HepG2 (cell line): Measurements from ENCODE around the gene MRPL34. TPM values are rescaled to one million over a fixed set of nuclear protein-coding genes. Genes with fewer than 3 reads are reported as not detected.

Experiments used
- ADNP ChIP-seq: sonication (generic); formaldehyde crosslinking; IDR thresholded peaks from 2 replicates; pipeline ENCODE4 v1.4.0; 2020; ENCODE audit warnings: missing genetic modification reagents
- AKAP8 ChIP-seq: sonication (generic); formaldehyde crosslinking; IDR thresholded peaks from 2 replicates; pipeline ENCODE4 v1.5.1; 2020; ENCODE audit warnings: mild to moderate bottlenecking, missing genetic modification reagents
- ATF1 ChIP-seq: IDR thresholded peaks from 2 replicates; pipeline ENCODE4 v1.6.1; 2016; ENCODE audit warnings: mild to moderate bottlenecking, control low read depth
- CENPT ChIP-seq: sonication (generic); formaldehyde crosslinking; IDR thresholded peaks from 2 replicates; pipeline ENCODE4 v1.8.0; 2022; ENCODE audit warnings: low read depth, mild to moderate bottlenecking, moderate library complexity, missing genetic modification reagents
- EED ChIP-seq: sonication (generic); formaldehyde crosslinking; IDR thresholded peaks from 2 replicates; pipeline ENCODE4 v1.5.0; 2020; ENCODE audit warnings: mild to moderate bottlenecking, missing genetic modification reagents
- HDAC1 ChIP-seq: sonication (generic); formaldehyde crosslinking; IDR thresholded peaks from 2 replicates; pipeline ENCODE4 v1.5.1; 2020; ENCODE audit warnings: mild to moderate bottlenecking, missing genetic modification reagents
- HOXA9 ChIP-seq: sonication (generic); formaldehyde crosslinking; IDR thresholded peaks from 2 replicates; pipeline ENCODE4 v1.8.1; 2022; ENCODE audit warnings: missing genetic modification reagents, mild to moderate bottlenecking, moderate library complexity, borderline replicate concordance
- IKZF4 ChIP-seq: sonication (generic); formaldehyde crosslinking; IDR thresholded peaks from 2 replicates; pipeline ENCODE4 v1.5.1; 2020; ENCODE audit warnings: borderline replicate concordance, mild to moderate bottlenecking, low read depth, missing genetic modification reagents; ENCODE audit errors: not compliant biosample characterization
- MAFG ChIP-seq: sonication (generic); formaldehyde crosslinking; IDR thresholded peaks from 2 replicates; pipeline ENCODE4 v1.5.1; 2020; ENCODE audit warnings: mild to moderate bottlenecking, missing genetic modification reagents
- MTA1 ChIP-seq: sonication (generic); formaldehyde crosslinking; IDR thresholded peaks from 2 replicates; pipeline ENCODE4 v1.4.0; 2020; ENCODE audit warnings: missing genetic modification reagents, mild to moderate bottlenecking, borderline replicate concordance
- MXD1 ChIP-seq: sonication (generic); formaldehyde crosslinking; IDR thresholded peaks from 2 replicates; pipeline ENCODE4 v1.4.0; 2020; ENCODE audit warnings: mild to moderate bottlenecking, missing genetic modification reagents
- PATZ1 ChIP-seq: sonication (generic); formaldehyde crosslinking; IDR thresholded peaks from 2 replicates; pipeline ENCODE4 v1.4.0; 2020; ENCODE audit warnings: missing genetic modification reagents
- PLSCR1 ChIP-seq: sonication (generic); formaldehyde crosslinking; IDR thresholded peaks from 2 replicates; pipeline ENCODE4 v1.5.0; 2020; ENCODE audit warnings: missing genetic modification reagents, mild to moderate bottlenecking, borderline replicate concordance
- RERE ChIP-seq: IDR thresholded peaks from 2 replicates; pipeline ENCODE4 v1.6.1; 2016; ENCODE audit warnings: low read depth, missing genetic modification reagents, missing compliant biosample characterization
- SIN3A ChIP-seq: IDR thresholded peaks from 2 replicates; pipeline ENCODE4 v1.6.1; 2011; ENCODE audit warnings: low read depth, mild to moderate bottlenecking, control low read depth, low read length, borderline replicate concordance
- ZNF136 ChIP-seq: sonication (generic); formaldehyde crosslinking; IDR thresholded peaks from 2 replicates; pipeline ENCODE4 v1.8.1; 2022; ENCODE audit warnings: low read depth, mild to moderate bottlenecking, moderate library complexity, missing genetic modification reagents
- ZNF17 ChIP-seq: sonication (generic); formaldehyde crosslinking; IDR thresholded peaks from 2 replicates; pipeline ENCODE4 v1.5.0; 2020; ENCODE audit warnings: mild to moderate bottlenecking, missing genetic modification reagents
- ZNF224 ChIP-seq: sonication (generic); formaldehyde crosslinking; IDR thresholded peaks from 2 replicates; pipeline ENCODE4 v1.5.0; 2020; ENCODE audit warnings: mild to moderate bottlenecking, missing genetic modification reagents
- ZNF225 ChIP-seq: sonication (generic); formaldehyde crosslinking; IDR thresholded peaks from 2 replicates; pipeline ENCODE4 v1.4.0; 2020; ENCODE audit warnings: mild to moderate bottlenecking, missing genetic modification reagents
- ZNF660 ChIP-seq: sonication (generic); formaldehyde crosslinking; IDR thresholded peaks from 2 replicates; pipeline ENCODE4 v1.5.1; 2020; ENCODE audit warnings: mild to moderate bottlenecking, low read depth, missing genetic modification reagents, borderline replicate concordance
- ZNF761 ChIP-seq: sonication (generic); formaldehyde crosslinking; conservative IDR thresholded peaks from 2 replicates; pipeline ENCODE4 v1.4.0; 2020; ENCODE audit warnings: mild to moderate bottlenecking, missing genetic modification reagents
- polyA plus RNA-seq, 8 experiments: library from polyadenylated mRNA; depleted of rRNA in 3 of 8; stranded (reverse) in 7 of 8; unstranded in 1 of 8; fragments of >200 nt; fragmentation: Illumina TruSeq in 4 of 8; extraction: Trizol in 4 of 8; gene quantifications; 2 replicates each; pipeline versions ENCODE4 v1.2.1 to v1.2.3, GENCODE V29; 2011 to 2016; ENCODE audit warnings: low read depth in 4 of 8, missing spikeins in 1 of 8, mixed read lengths in 1 of 8; ENCODE audit not compliant: insufficient read depth in 1 of 8
- total RNA-seq, 5 experiments: library from RNA; depleted of rRNA; stranded (reverse); fragments of >200 nt; fragmentation: Illumina TruSeq; extraction: Trizol; gene quantifications; 2 replicates each; pipeline ENCODE4 v1.2.3, GENCODE V29; 2016; ENCODE audit warnings: low read depth in 1 of 5

Gene MRPL34
- total and polyA plus RNA-seq, 2 of the 13 experiments (the other 11 are each of a cell fraction or from before 2014, with no cell fraction given) = 74.0 to 77.3 TPM

GRCh38 chr19:17336872-17337674 is 31.4 kb downstream of the MRPL34 start, which contains the start of gene GTPBP3 (continued):
- TF ChIP-seq ADNP (CRISPR knock-in tag) (no peak), CENPT (0 out of 2 replicates have a peak, but pooled peaks have one; percentile 46), ZNF136 (CRISPR knock-in tag) (no peak), RERE (CRISPR knock-in tag) (no peak), PATZ1 (CRISPR knock-in tag) (peak; percentile 66), ZNF224 (CRISPR knock-in tag) (no peak), MXD1 (CRISPR knock-in tag) (no peak; the same call in 1 of the 2 replicates), AKAP8 (CRISPR knock-in tag) (0 out of 2 replicates have a peak, but pooled peaks have one; percentile 37), MAFG (CRISPR knock-in tag) (no peak), HDAC1 (CRISPR knock-in tag) (peak; percentile 80), SIN3A (peak; percentile 37; the same call in 1 of the 2 replicates), ZNF660 (no peak), ZNF17 (CRISPR knock-in tag) (no peak), HOXA9 (no peak), EED (CRISPR knock-in tag) (0 out of 2 replicates have a peak, but pooled peaks have one; percentile 52), MTA1 (no peak), ZNF761 (peak; percentile 37; the same call in 1 of the 2 replicates), ATF1 (CRISPR knock-in tag) (peak; percentile 90), IKZF4 (no peak), PLSCR1 (no peak), ZNF225 (CRISPR knock-in tag) (no peak)
